Measurements from ENCODE around the gene TGFBR3.

DNA sequence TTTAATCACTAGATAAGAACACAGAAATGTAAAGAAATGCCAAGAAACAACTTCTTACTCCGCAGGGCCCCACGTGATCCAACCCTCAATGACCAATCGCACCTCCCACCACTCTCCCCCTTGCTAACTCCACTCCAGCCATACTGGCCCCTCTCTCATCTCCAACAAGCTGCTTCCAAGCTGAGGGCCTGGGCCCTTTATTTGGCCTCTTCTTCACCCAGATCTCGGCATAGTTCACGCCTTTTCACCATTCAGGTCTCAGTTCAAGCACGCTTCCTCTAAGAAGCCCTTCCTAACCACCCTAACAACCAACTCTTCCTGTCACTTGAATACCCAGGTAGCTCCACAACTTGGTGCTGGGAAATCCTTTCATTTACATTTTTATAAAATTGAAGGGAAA lies 110.7 kb downstream of the TGFBR3 start:
- TF ChIP-seq EP300 (IDR thresholded peaks at IDR 0.05): no peak
- TF ChIP-seq, protein P1, sequence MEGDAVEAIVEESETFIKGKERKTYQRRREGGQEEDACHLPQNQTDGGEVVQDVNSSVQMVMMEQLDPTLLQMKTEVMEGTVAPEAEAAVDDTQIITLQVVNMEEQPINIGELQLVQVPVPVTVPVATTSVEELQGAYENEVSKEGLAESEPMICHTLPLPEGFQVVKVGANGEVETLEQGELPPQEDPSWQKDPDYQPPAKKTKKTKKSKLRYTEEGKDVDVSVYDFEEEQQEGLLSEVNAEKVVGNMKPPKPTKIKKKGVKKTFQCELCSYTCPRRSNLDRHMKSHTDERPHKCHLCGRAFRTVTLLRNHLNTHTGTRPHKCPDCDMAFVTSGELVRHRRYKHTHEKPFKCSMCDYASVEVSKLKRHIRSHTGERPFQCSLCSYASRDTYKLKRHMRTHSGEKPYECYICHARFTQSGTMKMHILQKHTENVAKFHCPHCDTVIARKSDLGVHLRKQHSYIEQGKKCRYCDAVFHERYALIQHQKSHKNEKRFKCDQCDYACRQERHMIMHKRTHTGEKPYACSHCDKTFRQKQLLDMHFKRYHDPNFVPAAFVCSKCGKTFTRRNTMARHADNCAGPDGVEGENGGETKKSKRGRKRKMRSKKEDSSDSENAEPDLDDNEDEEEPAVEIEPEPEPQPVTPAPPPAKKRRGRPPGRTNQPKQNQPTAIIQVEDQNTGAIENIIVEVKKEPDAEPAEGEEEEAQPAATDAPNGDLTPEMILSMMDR (IDR thresholded peaks at IDR 0.05): no peak
